GM18526 (cell line): ENCODE data around the gene CDSN.

Source experiments
- POLR2A ChIP-seq: IDR thresholded peaks from 3 replicates; pipeline ENCODE4 v1.6.1; 2011; ENCODE audit not compliant: insufficient read length; ENCODE audit errors: extremely low read depth

CDSN gene

DNA sequence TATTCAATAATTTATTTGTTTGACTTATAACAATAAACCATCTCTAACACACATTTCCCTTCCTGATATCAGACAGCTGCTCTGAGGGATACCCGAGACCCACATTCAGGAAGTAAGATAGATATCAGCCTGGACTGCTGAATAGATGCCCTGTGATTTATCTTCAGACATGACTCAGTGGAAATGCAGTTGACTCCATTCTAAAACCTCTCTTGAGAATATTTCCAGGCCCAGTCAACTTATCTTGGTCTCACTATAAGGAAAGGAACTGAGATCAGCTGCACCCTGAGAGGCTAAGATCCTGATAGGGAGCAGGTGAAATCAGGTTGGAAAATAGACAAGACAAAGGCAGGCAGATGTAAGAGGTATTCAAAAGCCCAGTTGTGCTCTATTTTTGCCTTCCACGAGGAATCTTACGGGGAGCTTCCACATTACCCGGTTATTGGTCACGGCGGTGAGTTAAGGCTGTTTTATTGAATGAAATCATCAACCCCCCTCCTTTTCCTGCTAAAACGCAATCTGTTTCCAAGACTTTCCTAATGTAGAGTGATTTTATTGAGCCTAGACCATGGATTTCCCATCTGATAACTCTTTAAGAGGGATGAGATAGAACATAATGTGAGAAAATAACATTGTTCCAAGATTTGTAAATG, 33.3 kb downstream of the CDSN start:
- no peak for TF ChIP-seq POLR2A

DNA sequence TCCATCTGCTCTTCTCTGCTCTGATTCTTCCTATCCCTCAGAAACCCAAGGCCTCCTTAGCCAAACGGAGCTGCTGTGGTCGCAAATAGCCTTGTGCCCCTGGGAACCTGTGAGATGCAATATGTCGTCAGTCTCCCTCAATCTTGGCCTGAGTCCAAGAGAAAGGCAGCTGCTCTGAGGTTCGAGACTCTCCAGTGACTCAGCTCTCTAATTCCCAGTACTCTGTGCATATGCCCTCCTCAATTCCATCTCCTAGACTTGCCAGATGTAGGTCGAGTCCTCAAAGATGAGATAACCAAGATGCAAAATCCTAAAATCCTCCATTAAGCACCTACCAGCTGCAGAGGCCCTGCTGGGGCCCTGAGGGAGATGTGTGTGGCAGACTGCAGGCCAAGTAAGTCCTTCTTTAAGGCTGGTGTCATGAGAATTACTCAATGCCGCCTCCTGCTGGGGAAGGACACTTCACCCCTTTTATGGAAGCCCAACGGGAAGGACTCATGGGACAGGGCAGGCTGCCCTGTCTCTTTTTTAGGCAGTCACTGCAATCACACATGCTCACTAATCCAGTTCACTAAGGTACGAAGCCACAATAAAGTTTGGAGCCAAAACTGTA, 36.4 kb downstream of the CDSN start:
- no peak for TF ChIP-seq POLR2A

DNA sequence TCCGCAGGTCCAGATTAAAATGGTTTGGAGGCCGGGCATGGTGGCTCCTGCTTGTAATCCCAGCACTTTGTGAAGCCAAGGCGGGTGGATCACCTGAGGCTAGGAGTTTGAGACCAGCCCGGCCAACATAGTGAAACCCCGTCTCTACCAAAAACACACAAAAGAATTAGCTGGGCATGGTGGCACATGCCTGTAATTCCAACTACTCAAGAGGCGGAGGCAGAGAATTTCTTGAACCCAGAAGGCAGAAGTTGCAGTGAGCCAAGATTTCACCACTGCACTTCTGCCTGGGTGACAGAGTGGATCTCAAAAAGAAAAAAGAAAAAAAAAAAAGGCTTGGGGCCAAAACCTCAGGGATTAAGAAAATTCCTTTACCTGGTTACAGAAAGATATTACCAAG, 38.4 kb downstream of the CDSN start:
- TF ChIP-seq POLR2A, result no peak

DNA sequence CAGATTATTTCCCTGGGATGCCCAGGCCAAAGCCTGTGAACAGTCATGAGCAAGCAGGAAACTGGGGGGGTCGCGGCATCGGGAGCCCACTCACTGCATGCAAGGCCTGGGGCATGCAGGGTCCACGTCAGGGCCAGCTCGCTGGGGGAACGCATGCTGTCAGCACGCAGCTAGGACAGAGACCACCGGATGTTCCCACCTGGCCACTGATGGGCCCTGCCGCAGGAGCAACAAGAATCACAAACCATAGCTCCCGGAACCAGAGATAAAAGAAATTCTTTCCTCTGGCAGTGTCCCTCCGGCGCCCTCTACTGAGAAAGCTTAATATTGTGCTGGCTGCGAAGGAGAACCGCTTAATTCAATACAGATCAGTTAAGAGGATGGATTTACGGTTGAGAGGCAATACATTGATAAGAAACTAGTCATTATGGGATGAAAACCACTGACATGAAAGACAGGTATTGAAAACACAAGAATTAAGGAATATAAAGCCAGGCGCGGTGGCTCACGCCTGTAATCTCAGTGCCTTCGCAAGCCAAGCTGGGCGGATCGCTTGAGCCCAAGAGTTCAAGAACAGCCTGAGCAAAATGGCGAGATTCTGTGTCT, 40.5 kb downstream of the CDSN start:
- TF ChIP-seq POLR2A, result no peak

DNA sequence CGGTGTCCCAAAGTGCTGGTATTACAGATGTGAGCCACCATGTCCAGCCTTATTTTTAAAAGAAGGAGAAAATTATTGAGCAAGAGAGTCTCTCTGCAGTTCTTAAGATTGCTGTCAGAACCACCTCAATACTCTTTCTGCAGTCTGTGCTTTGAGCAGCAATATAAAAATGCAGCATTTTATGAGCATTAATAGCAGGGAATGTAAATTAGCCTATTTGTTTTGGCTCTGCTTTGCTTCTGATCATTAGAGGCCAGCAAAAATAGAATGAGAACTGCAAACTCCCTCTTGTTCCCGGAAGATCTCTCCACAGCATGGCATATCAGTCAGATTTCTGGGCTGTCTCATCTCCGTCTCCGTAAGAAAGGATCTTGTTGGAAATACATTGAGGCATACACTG, 43.6 kb downstream of the CDSN start:
- no peak for TF ChIP-seq POLR2A

DNA sequence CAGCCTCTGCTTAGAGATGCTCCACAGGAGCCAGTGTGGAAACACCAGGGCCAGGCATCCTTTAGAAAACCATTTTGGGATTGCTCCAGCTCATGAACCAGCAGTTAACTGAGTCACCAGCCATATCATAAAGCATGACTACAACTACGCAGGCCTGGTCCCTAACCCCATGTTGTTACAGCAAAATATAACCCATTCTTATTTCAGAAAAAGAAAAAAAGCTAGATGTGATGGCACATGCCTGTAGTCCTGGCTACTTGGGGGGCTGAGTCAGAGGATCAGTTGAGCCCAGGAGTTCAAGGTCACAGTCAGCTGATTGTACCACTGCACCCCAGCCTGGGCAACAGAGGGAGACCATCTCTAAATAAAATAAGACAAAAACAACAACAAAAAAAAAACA, 44.7 kb downstream of the CDSN start:
- TF ChIP-seq POLR2A, result no peak

DNA sequence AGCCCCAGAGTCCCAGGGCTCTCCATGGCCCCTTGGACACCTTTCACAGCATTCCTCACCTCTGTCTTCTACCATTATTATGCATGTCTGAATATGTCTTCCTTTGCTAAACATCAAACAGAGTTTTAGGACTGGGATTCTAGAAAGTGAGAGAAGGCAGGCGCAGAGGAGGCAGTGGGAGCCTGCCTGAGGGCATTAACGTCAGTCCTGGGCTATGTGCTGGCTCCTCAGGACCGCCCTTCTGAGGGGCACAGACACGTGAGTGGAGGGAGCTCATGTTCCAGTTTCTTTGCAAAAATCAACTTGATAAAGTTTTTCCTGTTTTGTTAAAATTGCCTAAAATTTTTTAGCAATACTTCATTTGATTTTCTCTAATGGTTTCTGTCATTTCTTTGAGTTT, 45.8 kb downstream of the CDSN start:
- no peak for TF ChIP-seq POLR2A

DNA sequence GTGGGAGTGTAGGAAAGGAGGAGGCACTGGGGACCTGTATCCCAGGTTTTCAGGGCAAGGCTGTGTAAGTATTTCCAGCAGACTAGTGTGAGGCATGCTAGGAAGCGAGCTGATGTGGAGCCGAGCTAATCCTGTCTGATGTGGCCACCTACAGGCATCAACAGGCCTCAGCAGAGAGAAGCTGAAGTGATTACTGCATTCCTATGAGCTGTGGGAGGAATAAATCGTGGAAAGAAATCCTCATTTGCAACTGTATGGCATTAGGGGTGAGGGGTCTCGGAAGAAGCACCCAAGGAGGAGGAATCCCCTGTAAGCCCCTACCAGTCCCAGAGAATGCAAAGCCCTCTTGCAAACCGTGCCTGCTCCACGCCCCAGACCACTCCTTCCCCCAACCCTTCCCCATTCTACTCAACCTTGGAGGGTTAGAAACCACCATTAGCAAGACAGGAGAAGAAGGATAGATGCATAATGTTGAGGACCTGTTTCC, 49.5 kb downstream of the CDSN start:
- TF ChIP-seq POLR2A, result no peak

DNA sequence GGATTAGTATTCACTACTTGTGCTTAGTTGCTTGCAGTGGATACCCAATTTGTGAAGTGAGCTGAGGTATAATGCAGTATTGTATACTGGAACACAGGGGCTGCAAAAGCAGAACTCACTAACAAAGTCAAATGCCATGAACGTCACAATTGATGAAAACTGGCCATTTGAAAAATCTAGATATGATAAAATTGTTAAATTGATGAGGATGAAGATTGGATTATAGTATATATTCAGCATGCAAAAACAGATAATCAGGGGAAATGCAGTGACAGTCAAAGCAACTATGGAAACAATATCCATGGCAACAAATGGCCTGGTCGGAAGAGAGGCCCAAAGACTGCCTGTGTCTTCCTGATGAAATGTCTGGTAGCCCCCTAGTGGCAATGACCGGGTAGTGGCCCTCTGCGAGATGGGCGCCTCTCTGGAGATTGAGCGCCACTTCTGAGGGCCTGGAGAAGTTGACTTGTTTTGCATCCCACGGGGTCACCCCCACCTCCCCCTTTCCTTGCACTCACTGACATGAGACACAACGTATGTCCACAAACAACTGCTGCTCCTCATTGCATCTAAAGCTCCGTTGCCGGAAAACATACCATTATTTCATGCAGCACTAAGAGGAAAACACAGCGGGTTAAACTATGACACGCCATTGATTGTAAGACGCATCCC, 51.4 kb downstream of the CDSN start:
- TF ChIP-seq POLR2A, result no peak

DNA sequence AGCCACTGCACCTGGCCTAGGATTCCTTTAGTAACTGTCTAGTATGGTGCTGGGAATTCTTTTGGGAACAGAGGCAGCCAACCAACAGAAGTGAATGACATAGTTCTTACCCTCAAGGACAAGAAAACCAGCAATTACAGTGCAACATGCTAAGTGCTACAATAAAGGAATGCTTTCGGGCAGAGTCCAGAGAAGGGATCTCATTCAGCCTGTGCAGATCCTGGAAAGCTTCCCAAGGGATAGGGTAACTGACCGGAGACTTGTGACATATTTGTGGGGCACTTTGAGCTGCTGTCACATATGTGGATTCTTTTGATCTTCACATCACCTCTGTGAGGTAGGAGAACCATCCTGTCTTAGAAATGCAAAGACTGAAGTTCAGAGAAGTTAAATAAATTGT, 54.7 kb downstream of the CDSN start:
- TF ChIP-seq POLR2A, result no peak
